Esophagus muscularis mucosa (tissue), 4 donors: ENCODE results near the gene CBLN3. TPM values are rescaled to one million over a fixed set of nuclear protein-coding genes. Genes with fewer than 3 reads are reported as not detected.

Experiments used
- DNase-seq: peaks from one replicate; pipeline ENCODE4 v3.0.0-alpha.2; 2017; ENCODE audit errors: extremely low spot score
- H3K27ac ChIP-seq, 4 donors: fragments of 200-600 bp; sonication (generic); replicated peaks in 1 of 4; 1 replicate in 3 of 4; 2 replicates in 1 of 4; pipeline ENCODE4 v1.5.1; 2016 to 2019; ENCODE audit warnings: mild to moderate bottlenecking in 1 of 4
- H3K27me3 ChIP-seq, 4 donors: fragments of 200-600 bp; sonication (generic); one replicate each; pipeline versions ENCODE4 v1.5.1 to v1.6.0; 2016 to 2019
- H3K36me3 ChIP-seq, 4 donors: fragments of 200-600 bp; sonication (generic); one replicate each; pipeline ENCODE4 v1.5.1; 2016 to 2019
- H3K4me1 ChIP-seq, 4 donors: fragments of 200-600 bp; sonication (generic); one replicate each; pipeline ENCODE4 v1.5.1; 2016 to 2019
- H3K4me3 ChIP-seq, 4 donors: fragments of 200-600 bp; sonication (generic); 1 replicate in 2 of 4; 2 replicates in 2 of 4; pipeline ENCODE4 v1.5.1; 2016 to 2019; ENCODE audit warnings: mild to moderate bottlenecking in 4 of 4, moderate library complexity in 1 of 4
- H3K9me3 ChIP-seq, 4 donors: fragments of 200-600 bp; sonication (generic); 1 replicate in 3 of 4; 2 replicates in 1 of 4; pipeline ENCODE4 v1.5.1; 2016 to 2019
- EP300 ChIP-seq: sonication (generic); formaldehyde crosslinking; IDR thresholded peaks from one replicate; pipeline ENCODE4 v1.6.1; 2017; ENCODE audit warnings: antibody characterized with exemption
- POLR2A ChIP-seq: fragments of 450-650 bp; IDR thresholded peaks from one replicate; pipeline ENCODE4 v1.6.1; 2017; ENCODE audit warnings: antibody characterized with exemption, moderate library complexity, mild to moderate bottlenecking, low read depth
- POLR2AphosphoS5 ChIP-seq, 2 donors: sonication (generic); formaldehyde crosslinking; IDR thresholded peaks; one replicate each; pipeline ENCODE4 v1.6.1; 2017; ENCODE audit warnings: antibody characterized with exemption in 2 of 2
- WGBS: methylation state at CpG from one replicate; pipeline ENCODE4 v1.1.5; 2018; 5-methylcytosine and 5-hydroxymethylcytosine counted together
- intact Hi-C: fragments of 100-400 bp; cut with DNase I; formaldehyde crosslinking; loops from one replicate; pipeline ENCODE4 v1.15.1; 2023
- total RNA-seq, 4 donors: library from RNA; depleted of rRNA; stranded (reverse); fragments of >200 nt; gene quantifications; one replicate each; pipeline versions ENCODE4 v1.1.0 to v1.2.1, GENCODE V29; 2016
- TF ChIP-seq, protein P1 (sequence below), 3 experiments: fragments of 200-600 bp in 2 of 3; fragments of 450-650 bp in 1 of 3; sonication (generic) in 2 of 3; IDR thresholded peaks; one replicate each; pipeline ENCODE4 v1.5.1; 2017 to 2019; ENCODE audit warnings: antibody characterized with exemption in 3 of 3, mild to moderate bottlenecking in 2 of 3, moderate library complexity in 1 of 3

CBLN3 gene
- total RNA-seq, 4 donors from 2014 or later, result 1.2 to 2.2 (median 1.9) TPM

DNA sequence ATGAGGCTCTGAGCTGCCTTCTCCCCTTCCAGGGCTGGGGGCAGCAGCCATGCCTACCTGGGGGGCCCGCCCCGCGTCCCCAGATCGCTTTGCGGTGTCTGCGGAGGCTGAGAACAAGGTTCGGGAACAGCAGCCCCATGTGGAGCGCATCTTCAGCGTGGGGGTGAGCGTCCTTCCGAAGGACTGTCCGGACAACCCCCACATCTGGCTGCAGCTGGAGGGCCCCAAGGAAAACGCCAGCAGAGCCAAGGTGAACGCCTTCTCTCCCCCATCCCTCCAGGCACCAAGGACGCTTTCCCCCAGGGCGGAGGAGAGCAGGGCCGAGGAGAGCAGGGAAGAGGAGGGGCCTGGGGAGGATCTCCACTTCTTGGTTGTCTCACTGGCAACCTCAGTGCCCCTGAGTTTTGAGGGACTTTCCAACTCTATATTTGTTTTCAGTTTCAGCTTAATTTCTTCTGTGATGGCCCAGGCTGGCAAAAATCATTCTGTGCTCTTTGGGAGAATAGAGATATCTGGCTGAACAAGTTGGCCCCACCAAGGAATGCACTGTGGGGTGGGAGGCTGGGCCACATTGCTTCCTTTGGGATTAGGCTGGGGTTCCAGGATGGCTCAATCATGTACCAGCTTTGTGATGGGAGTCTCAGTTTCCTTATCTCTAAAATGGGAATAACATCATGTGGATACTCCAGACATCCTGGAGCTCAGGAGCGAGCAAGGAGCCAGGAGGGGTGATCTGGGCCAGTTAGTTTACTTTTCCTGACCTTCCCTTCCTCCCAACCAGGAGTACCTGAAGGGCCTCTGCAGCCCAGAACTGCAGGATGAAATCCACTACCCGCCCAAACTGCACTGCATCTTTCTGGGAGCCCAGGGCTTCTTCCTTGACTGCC is 1.5 kb upstream of the CBLN3 start:
- H3K4me1 ChIP-seq, result peaks cover 39 to 56% (median 45%) of the 10 kb centered on the region in 4 donors
- intact Hi-C loops, result loop anchor here (1.0 to 10.0 kb wide), 3 partner anchors 34 to 286 kb away; partner anchors contain the start of genes EMC9, NYNRIN, PSME2 and RNF31
- 37% methylated on average over 4 of the region's 19 CpGs for WGBS
- peaks cover 14 to 45% (median 35%) of the 10 kb centered on the region in 4 donors for H3K36me3 ChIP-seq
- peak overlapping the region; percentile 66 to 87 (median 70) for H3K4me3 ChIP-seq
- H3K27ac ChIP-seq, result peak overlapping the region; percentile 92 to 98 (median 92)
- no peaks in the 10 kb centered on the region for H3K9me3 ChIP-seq
- TF ChIP-seq, protein P1, sequence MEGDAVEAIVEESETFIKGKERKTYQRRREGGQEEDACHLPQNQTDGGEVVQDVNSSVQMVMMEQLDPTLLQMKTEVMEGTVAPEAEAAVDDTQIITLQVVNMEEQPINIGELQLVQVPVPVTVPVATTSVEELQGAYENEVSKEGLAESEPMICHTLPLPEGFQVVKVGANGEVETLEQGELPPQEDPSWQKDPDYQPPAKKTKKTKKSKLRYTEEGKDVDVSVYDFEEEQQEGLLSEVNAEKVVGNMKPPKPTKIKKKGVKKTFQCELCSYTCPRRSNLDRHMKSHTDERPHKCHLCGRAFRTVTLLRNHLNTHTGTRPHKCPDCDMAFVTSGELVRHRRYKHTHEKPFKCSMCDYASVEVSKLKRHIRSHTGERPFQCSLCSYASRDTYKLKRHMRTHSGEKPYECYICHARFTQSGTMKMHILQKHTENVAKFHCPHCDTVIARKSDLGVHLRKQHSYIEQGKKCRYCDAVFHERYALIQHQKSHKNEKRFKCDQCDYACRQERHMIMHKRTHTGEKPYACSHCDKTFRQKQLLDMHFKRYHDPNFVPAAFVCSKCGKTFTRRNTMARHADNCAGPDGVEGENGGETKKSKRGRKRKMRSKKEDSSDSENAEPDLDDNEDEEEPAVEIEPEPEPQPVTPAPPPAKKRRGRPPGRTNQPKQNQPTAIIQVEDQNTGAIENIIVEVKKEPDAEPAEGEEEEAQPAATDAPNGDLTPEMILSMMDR (IDR thresholded peaks at IDR 0.05), result no peak
- no peak for TF ChIP-seq POLR2A
- TF ChIP-seq POLR2AphosphoS5 (IDR thresholded peaks at IDR 0.05), result peak; percentile 13 to 17
- peak; percentile 89 for DNase-seq
- no peaks in the 10 kb centered on the region for H3K27me3 ChIP-seq

DNA sequence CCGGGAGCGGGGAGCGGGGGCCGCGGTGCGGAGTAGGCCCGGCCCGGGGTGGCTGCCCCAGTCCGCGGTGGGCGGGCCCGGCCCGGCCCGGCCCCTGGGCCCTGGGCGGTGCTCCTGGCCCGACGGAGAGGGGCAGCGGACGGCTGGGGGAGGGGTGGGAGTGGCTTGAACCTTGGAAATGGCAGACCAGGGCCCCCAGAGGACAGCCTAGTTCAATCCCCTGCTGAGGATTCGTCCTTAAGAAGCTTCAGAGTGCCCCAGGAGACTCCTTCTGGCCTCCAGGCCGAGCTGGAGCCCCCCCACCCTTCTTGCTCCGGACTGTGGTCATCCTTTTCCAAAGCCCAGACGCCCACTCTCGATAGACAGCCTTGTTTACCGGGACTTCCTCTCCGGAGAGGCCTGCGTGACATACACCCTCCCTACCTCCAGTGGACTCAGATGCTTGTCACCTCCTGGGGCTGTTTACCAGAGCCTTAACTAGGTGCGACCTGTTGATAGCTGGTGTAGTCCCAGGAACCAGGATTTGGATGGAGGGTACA is 744 bp upstream of the CBLN3 start:
- 0% methylated on average over 7 of the region's 28 CpGs for WGBS
- H3K4me1 ChIP-seq, result peaks cover 36 to 56% (median 45%) of the 10 kb centered on the region in 4 donors
- peak overlapping the region; percentile 92 to 98 (median 92) for H3K27ac ChIP-seq
- peak overlapping the region; percentile 66 to 87 (median 70) for H3K4me3 ChIP-seq
- no peaks in the 10 kb centered on the region for H3K27me3 ChIP-seq
- intact Hi-C loops, result loop anchor here (5.0 to 10.0 kb wide), 2 partner anchors 33 to 285 kb away; partner anchors contain the start of genes EMC9, NYNRIN, PSME2 and RNF31
- TF ChIP-seq POLR2A (no peak), EP300 (no peak), POLR2AphosphoS5 (IDR thresholded peaks at IDR 0.05) (no peak)
- TF ChIP-seq, protein P1 (IDR thresholded peaks at IDR 0.05), result no peak
- H3K36me3 ChIP-seq, result peaks cover 14 to 38% (median 32%) of the 10 kb centered on the region in 4 donors
- peak; percentile 93 for DNase-seq
- H3K9me3 ChIP-seq, result no peaks in the 10 kb centered on the region

DNA sequence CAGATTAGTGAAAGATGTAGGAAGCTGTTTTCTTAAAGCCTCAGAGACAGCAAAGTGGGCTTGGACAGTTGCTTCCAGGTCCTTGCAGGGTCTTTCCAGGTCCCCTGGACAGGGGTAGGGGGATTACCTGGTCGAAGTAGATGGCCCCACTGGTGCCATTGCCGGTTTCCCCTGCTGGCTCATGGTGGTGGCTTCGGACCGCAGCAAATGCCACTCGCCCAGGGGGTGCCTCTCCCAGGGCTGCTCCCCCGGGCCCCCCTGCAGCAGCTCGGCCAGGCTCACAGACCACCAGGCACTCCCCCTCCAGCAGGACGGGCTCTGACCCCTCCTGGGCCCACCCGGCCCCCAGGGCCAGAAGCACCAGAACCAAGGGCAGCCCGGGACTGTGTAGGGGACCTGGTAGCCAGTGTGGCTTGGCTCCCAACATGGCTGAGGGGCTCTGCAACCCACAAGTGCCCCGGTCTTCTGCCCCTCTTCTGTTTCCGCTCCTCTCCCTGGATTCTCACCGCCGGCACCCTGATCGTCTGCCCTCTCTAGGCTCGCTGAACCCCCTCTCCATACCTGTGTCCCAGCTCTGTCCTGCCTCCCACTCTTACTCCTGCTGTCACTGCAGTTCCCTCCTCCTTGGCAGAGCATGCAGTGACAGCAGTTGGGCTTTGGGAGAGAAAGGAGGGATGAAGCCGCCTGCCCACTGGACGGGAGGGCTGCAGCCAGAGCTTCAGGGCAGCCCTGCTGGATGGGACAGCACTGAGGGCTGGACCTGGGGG is 657 bp downstream of the CBLN3 start:
- intact Hi-C loops, result no loop called here
- TF ChIP-seq POLR2AphosphoS5 (IDR thresholded peaks at IDR 0.05) (no peak), EP300 (no peak), POLR2A (no peak)
- TF ChIP-seq, protein P1 (IDR thresholded peaks at IDR 0.05), result no peak
- Histone ChIP-seq H3K27ac (peak overlapping the region; percentile 92 to 98 (median 92)), H3K36me3 (peaks cover 14 to 28% (median 23%) of the 10 kb centered on the region in 4 donors), H3K4me1 (peaks cover 36 to 57% (median 48%) of the 10 kb centered on the region in 4 donors), H3K27me3 (no peaks in the 10 kb centered on the region), H3K9me3 (no peaks in the 10 kb centered on the region), H3K4me3 (peak overlapping the region; percentile 66 to 87 (median 70))
- DNase-seq, result peak; percentile 74
- WGBS, result 91% methylated on average over 13 of the region's 18 CpGs

DNA sequence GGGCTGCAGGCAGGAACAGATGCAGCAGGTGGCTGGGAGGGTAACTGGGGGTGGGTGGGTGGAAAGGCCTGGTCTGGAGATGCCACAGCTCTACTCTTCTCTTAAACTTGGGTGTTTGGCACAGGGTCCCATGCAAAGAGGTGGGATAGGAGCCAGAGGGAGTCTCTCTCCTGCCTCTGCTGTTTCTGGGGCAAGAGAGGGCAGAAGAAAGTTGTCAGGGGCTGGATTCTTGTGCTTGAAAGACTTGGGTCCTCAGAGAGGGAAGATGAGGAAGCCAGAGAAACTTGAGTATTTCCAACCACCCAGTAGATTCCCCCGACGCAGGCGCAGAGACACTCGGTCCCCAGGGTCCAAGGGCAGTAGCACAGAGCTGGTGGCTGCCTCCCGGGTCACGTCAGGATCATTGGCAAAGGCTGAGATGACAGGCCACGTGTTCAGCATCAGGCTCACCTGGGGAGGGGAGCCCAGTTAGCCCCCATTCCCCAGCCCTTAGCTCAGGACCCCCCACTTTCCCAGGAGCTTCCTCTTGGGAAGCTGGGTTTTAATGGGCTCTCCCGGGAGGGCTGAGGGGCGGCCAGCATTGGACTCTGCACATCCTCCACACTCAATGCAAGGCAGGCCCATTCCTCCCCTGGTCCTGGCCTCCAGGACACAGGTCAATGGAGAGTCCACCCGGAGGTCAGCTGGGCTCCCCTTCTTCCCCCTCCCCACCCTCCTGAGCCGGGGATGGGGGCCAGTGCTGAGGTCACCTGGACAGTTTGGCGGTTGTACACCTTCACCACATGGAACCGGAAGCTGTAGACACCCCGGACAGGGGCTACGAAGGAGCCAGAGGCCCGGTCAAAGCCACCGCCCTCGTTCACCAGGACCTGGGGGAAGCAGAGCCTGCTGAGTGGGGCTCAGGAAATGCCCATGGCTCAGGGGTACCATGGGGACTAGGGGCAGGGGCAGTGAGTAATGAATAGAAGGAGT is 1.6 kb downstream of the CBLN3 start:
- no peak overlapping the region for H3K27ac ChIP-seq
- H3K27me3 ChIP-seq, result no peaks in the 10 kb centered on the region
- intact Hi-C loops, result no loop called here
- DNase-seq, result peak; percentile 55
- no peak for TF ChIP-seq POLR2AphosphoS5 (IDR thresholded peaks at IDR 0.05)
- TF ChIP-seq EP300, result no peak
- no peak for TF ChIP-seq POLR2A
- TF ChIP-seq, protein P1 (IDR thresholded peaks at IDR 0.05), result no peak
- H3K36me3 ChIP-seq, result peaks cover 6 to 18% (median 16%) of the 10 kb centered on the region in 4 donors
- 85% methylated on average over 14 of the region's 18 CpGs for WGBS
- H3K9me3 ChIP-seq, result no peaks in the 10 kb centered on the region
- H3K4me1 ChIP-seq, result peaks cover 34 to 53% (median 45%) of the 10 kb centered on the region in 4 donors
- no peak overlapping the region for H3K4me3 ChIP-seq
